Ishikawa (cell line): ENCODE data around the gene PDE4B.

ENCODE experiments used
- EGR1 ChIP-seq: IDR thresholded peaks from 2 replicates; pipeline ENCODE4 v1.6.1; 2012
- EP300 ChIP-seq: IDR thresholded peaks from 2 replicates; pipeline ENCODE4 v1.6.1; 2012; ENCODE audit warnings: borderline replicate concordance
- REST ChIP-seq: IDR thresholded peaks from 2 replicates; pipeline ENCODE4 v1.6.1; 2012; ENCODE audit warnings: low read depth, mild to moderate bottlenecking
- TAF1 ChIP-seq: IDR thresholded peaks from 2 replicates; pipeline ENCODE4 v1.6.1; 2012; ENCODE audit warnings: low read depth, mild to moderate bottlenecking

DNA sequence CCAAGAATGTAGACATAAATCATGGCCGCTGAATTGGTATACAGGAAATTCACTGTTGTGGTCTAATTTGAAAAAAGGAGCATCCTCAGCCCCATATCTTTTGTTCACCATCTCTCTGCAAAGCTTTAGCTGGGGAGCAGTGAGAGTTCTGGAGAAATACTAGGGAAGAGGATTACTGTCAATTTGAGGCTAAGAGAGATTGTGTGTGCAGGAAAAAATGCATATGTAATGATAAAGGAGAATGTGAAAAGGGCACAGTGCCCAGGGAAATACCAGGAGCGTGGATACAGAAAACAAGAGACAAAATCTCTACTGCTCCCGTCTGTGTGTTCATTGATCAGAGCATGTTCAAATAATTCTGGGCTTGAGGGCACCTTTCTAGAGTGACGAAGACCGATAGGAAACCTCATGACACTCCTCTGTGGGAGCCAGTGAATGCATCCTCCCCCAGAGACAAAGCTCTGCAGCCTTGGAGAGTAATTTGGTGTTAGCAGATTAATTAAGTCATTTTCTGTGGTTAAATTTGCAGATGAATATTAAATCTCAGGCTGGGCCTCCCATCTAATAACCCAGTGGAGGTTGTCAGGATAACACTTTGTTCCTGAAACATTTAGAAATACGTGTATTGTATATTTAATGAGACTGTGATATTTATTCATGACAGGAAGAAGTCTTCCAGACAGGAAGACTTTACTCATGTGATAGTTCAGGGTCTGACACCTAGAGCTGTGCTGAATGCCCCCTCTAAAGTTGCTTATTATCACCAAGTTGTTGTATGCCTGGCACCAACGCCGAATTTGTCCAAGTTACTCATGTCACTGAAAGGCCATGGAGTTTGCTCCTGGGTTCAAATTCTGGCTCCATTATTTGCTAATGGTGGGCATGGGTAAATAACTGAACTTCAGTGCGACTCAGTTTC, 453.9 kb downstream of the PDE4B start:
- TF ChIP-seq EGR1 = no peak
- no peak for TF ChIP-seq REST
- no peak for TF ChIP-seq TAF1
- TF ChIP-seq EP300 = no peak
